K562 (cell line): Measurements from ENCODE around the gene CAPN3. TPM values are rescaled to one million over a fixed set of nuclear protein-coding genes. Genes with fewer than 3 reads are reported as not detected.

ENCODE experiments used
- ATAC-seq: fragments of 200-7000 bp; cut with Tn5 transposase; 3 replicates; pipeline ENCODE4 v1.9.1; 2020; ENCODE audit warnings: moderate library complexity
- BruUV-seq: library from RNA; stranded (reverse); fragments of 400-500 nt; replicated peaks from 2 replicates; lab custom pipeline; 2021; lab: Mats Ljungman, UMichigan
- CTCF ChIA-PET: fragments of 300-600 bp; formaldehyde crosslinking; extraction: SDS; loops from one replicate; lab custom pipeline; 2021; ENCODE audit warnings: low intra/inter-chr PET ratio; lab: Yijun Ruan, JAX
- POLR2A ChIA-PET: fragments of 300-600, 350-650 bp; sonication (Branson Sonifier 250); formaldehyde crosslinking; extraction: SDS; loops from one replicate; lab custom pipeline; 2021; ENCODE audit warnings: antibody characterized with exemption, inconsistent platforms; lab: Yijun Ruan, JAX
- DNase-seq, 4 experiments: peaks; one replicate each; pipeline versions ENCODE4 v3.0.0 to v3.0.0-alpha.2; 2011 to 2018; ENCODE audit warnings: low spot score in 3 of 4, mixed read lengths in 3 of 4; ENCODE audit errors: extremely low read depth in 1 of 4
- FAIRE-seq: peaks from 2 replicates; lab custom pipeline; 2011; peaks lifted over from hg19 to GRCh38; lab: Jason Lieb, UNC
- H2AFZ ChIP-seq: 2 replicates; pipeline ENCODE4 v1.6.0; 2011; ENCODE audit warnings: low read depth, low read length, control low read depth, inconsistent platforms
- H3K27ac ChIP-seq: fragments of 200-600 bp; 3 replicates; pipeline ENCODE4 v1.8.0; 2011; ENCODE audit warnings: low read depth, mild to moderate bottlenecking, control low read depth, inconsistent platforms, low read length, moderate library complexity, mixed read lengths; ENCODE audit errors: extremely low read depth
- H3K27me3 ChIP-seq, 2 experiments: fragments of 300-600 bp in 1 of 2; 2 replicates in 1 of 2; 3 replicates in 1 of 2; pipeline versions ENCODE4 v1.6.0 to v1.8.0; 2011; ENCODE audit warnings: inconsistent platforms in 2 of 2, low read length in 2 of 2, mild to moderate bottlenecking in 1 of 2, mixed read lengths in 1 of 2, moderate library complexity in 1 of 2; ENCODE audit not compliant: control insufficient read depth in 2 of 2, insufficient read depth in 2 of 2
- H3K36me3 ChIP-seq: fragments of 300-600 bp; 3 replicates; pipeline ENCODE4 v1.8.0; 2011; ENCODE audit warnings: mild to moderate bottlenecking, low read length, inconsistent platforms; ENCODE audit not compliant: control insufficient read depth, insufficient read depth
- H3K4me1 ChIP-seq, 2 experiments: fragments of 200-600 bp in 1 of 2; replicated peaks in 1 of 2; 2 replicates in 1 of 2; 3 replicates in 1 of 2; pipeline versions ENCODE4 v1.5.1 to v1.8.0; 2011; ENCODE audit warnings: inconsistent platforms in 2 of 2, low read length in 2 of 2, mild to moderate bottlenecking in 1 of 2, mixed read lengths in 1 of 2, moderate library complexity in 1 of 2; ENCODE audit not compliant: control insufficient read depth in 2 of 2, insufficient read depth in 2 of 2
- H3K4me2 ChIP-seq: 2 replicates; pipeline ENCODE4 v1.6.1; 2011; ENCODE audit warnings: low read length, control low read depth, inconsistent platforms, mixed read lengths; ENCODE audit not compliant: insufficient read depth
- H3K4me3 ChIP-seq: fragments of 200-600 bp; sonication (generic), shearing (Covaris generic); 2 replicates; pipeline ENCODE4 v1.5.1; 2016; ENCODE audit warnings: control low read depth, inconsistent platforms
- H3K79me2 ChIP-seq: fragments of 200-600 bp; 3 replicates; pipeline ENCODE4 v1.8.0; 2011; ENCODE audit warnings: low read length, inconsistent platforms; ENCODE audit not compliant: control insufficient read depth, insufficient read depth
- H3K9ac ChIP-seq, 2 experiments: 2 replicates each; pipeline versions ENCODE4 v1.6.0 to v1.6.1; 2011; ENCODE audit warnings: low read depth in 2 of 2, low read length in 2 of 2, control low read depth in 1 of 2, inconsistent platforms in 1 of 2, mild to moderate bottlenecking in 1 of 2, mixed read lengths in 1 of 2; ENCODE audit not compliant: insufficient read depth in 1 of 2
- H3K9me1 ChIP-seq: one replicate; pipeline ENCODE4 v1.6.0; 2011; ENCODE audit warnings: inconsistent platforms, mild to moderate bottlenecking, low read length, moderate library complexity; ENCODE audit not compliant: control insufficient read depth, insufficient read depth
- H3K9me3 ChIP-seq: replicated peaks from 2 replicates; pipeline ENCODE4 v1.5.1; 2011; ENCODE audit warnings: low read depth, low read length, inconsistent platforms; ENCODE audit not compliant: control insufficient read depth, insufficient read depth
- H4K20me1 ChIP-seq: replicated peaks from 2 replicates; pipeline ENCODE4 v1.6.1; 2011; ENCODE audit warnings: low read length, inconsistent platforms, mixed read lengths; ENCODE audit not compliant: control insufficient read depth, insufficient read depth
- ARNT ChIP-seq, 2 experiments: fragments of 450-650 bp; IDR thresholded peaks; 2 replicates each; pipeline ENCODE4 v1.6.1; 2016; ENCODE audit warnings: mild to moderate bottlenecking in 1 of 2
- ATF1 ChIP-seq, 2 experiments: fragments of 450-650 bp in 1 of 2; IDR thresholded peaks; 2 replicates each; pipeline ENCODE4 v1.6.1; 2016; ENCODE audit warnings: missing compliant biosample characterization in 1 of 2, missing genetic modification characterization in 1 of 2
- CREB3 ChIP-seq: fragments of 450-650 bp; conservative IDR thresholded peaks from 2 replicates; pipeline ENCODE4 v1.6.1; 2016; ENCODE audit warnings: missing genetic modification characterization, low read depth, mild to moderate bottlenecking, missing compliant biosample characterization, moderate library complexity
- FOXM1 ChIP-seq, 2 experiments: fragments of 450-650 bp in 1 of 2; sonication (generic) in 1 of 2; formaldehyde crosslinking in 1 of 2; IDR thresholded peaks; 2 replicates each; pipeline versions ENCODE4 v1.6.1 to v1.9.0; 2017 to 2022; ENCODE audit warnings: low read depth in 2 of 2, mild to moderate bottlenecking in 2 of 2, missing genetic modification reagents in 1 of 2, moderate library complexity in 1 of 2
- GATAD2A ChIP-seq: fragments of 450-650 bp; IDR thresholded peaks from 2 replicates; pipeline ENCODE4 v1.6.1; 2017
- NCOR1 ChIP-seq: fragments of 450-650 bp; IDR thresholded peaks from 2 replicates; pipeline ENCODE4 v1.6.1; 2016; ENCODE audit warnings: mild to moderate bottlenecking, moderate library complexity
- NFE2 ChIP-seq: IDR thresholded peaks from 2 replicates; pipeline ENCODE4 v1.6.1; 2014; ENCODE audit warnings: antibody characterized with exemption, low read depth
- NFIC ChIP-seq: fragments of 450-650 bp; IDR thresholded peaks from 2 replicates; pipeline ENCODE4 v1.6.1; 2017; ENCODE audit warnings: mild to moderate bottlenecking, inconsistent platforms
- NUFIP1 ChIP-seq: fragments of 450-650 bp; IDR thresholded peaks from 2 replicates; pipeline ENCODE4 v1.6.1; 2018; ENCODE audit not compliant: partially characterized antibody
- PHTF2 ChIP-seq: fragments of 250-450 bp; sonication (Bioruptor Pico); IDR thresholded peaks from 2 replicates; pipeline ENCODE4 v1.5.0; 2021; ENCODE audit warnings: mild to moderate bottlenecking
- RBM34 ChIP-seq: fragments of 200-400 bp; formaldehyde crosslinking; IDR thresholded peaks from 2 replicates; pipeline ENCODE4 v1.6.1; 2018; ENCODE audit warnings: low read length, borderline replicate concordance; ENCODE audit not compliant: insufficient read depth
- SMAD2 ChIP-seq: fragments of 150-350 bp; IDR thresholded peaks from 2 replicates; pipeline ENCODE4 v1.6.1; 2014; ENCODE audit warnings: low read depth, mild to moderate bottlenecking, low read length
- USF1 ChIP-seq: sonication (generic); formaldehyde crosslinking; IDR thresholded peaks from 2 replicates; pipeline ENCODE4 v1.9.0; 2022; ENCODE audit warnings: mild to moderate bottlenecking, missing genetic modification reagents
- USF2 ChIP-seq: sonication (generic); formaldehyde crosslinking; IDR thresholded peaks from 2 replicates; pipeline ENCODE4 v1.5.0; 2020; ENCODE audit warnings: missing genetic modification reagents
- ZBTB1 ChIP-seq: sonication (generic); formaldehyde crosslinking; IDR thresholded peaks from 2 replicates; pipeline ENCODE4 v1.8.1; 2023; ENCODE audit warnings: missing genetic modification reagents, low read depth, mild to moderate bottlenecking, borderline replicate concordance
- ZBTB17 ChIP-seq: fragments of 450-650 bp; formaldehyde crosslinking; IDR thresholded peaks from 2 replicates; pipeline ENCODE4 v1.4.0; 2020; ENCODE audit warnings: mild to moderate bottlenecking
- ZFP1 ChIP-seq: fragments of 450-650 bp; formaldehyde crosslinking; IDR thresholded peaks from 2 replicates; pipeline ENCODE4 v1.4.0; 2020; ENCODE audit warnings: mild to moderate bottlenecking, mixed read lengths
- ZNF512 ChIP-seq: IDR thresholded peaks from 2 replicates; pipeline ENCODE4 v1.6.1; 2016; ENCODE audit warnings: missing genetic modification characterization, missing compliant biosample characterization
- WGBS: fragments of 100-300 bp; shearing (Covaris generic); methylation state at CpG from one replicate; pipeline ENCODE4 v1.1.6; 2016; ENCODE audit warnings: low coverage, mixed read lengths; ENCODE audit not compliant: insufficient coverage; ENCODE audit errors: missing lambda C conversion rate; 5-methylcytosine and 5-hydroxymethylcytosine counted together
- in situ Hi-C: fragments of 300-500 bp; cut with MboI; formaldehyde crosslinking; loops from 4 replicates; pipeline ENCODE4 v1.15.0; 2018; ENCODE audit warnings: inconsistent platforms, mixed read lengths
- intact Hi-C: fragments of 100-400 bp; cut with micrococcal nuclease; formaldehyde crosslinking; loops from 2 replicates; pipeline ENCODE4 v1.14.2; 2022
- polyA plus RNA-seq, 8 experiments: library from polyadenylated mRNA; depleted of rRNA in 4 of 8; stranded (reverse) in 5 of 8; unstranded in 3 of 8; fragments of >200 nt; fragmentation: Nextera tagmentation in 2 of 8; fragmentation: Illumina TruSeq in 1 of 8; extraction: Ambion mirVana in 2 of 8; extraction: Trizol in 1 of 8; gene quantifications; 2 replicates each; pipeline versions ENCODE4 v1.2.1 to v1.2.3, GENCODE V29; 2011 to 2014; ENCODE audit warnings: inconsistent platforms in 1 of 8, missing spikeins in 1 of 8
- total RNA-seq, 7 experiments: library from RNA; depleted of rRNA in 6 of 7; stranded (reverse); fragments of >200 nt in 6 of 7; fragmentation: Illumina TruSeq in 2 of 7; extraction: Trizol in 2 of 7; gene quantifications; 2 replicates each; pipeline versions ENCODE4 v1.2.1 to v1.2.3, GENCODE V29; 2011 to 2021; ENCODE audit warnings: low replicate concordance in 1 of 7

The CAPN3 gene
- total and polyA plus RNA-seq, 9 of the 15 experiments (the other 6 are each of a cell fraction or from before 2014, with no cell fraction given) = 0.03 to 0.34 (median 0.20) TPM; not detected in 2

- peaks cover 0 to 6% of the 10 kb centered on the region in 2 experiments; a peak in 1 of 5 replicates for H3K27me3 ChIP-seq
- H3K4me3 ChIP-seq = no peak overlapping the region
- ChIA-PET CTCF (no interaction called here), POLR2A (interaction anchor here (0.5 to 0.8 kb wide), 4 partner anchors 16 to 284 kb away, joined by 3 to 4 read pairs (median 3); no protein-coding TSS in a partner anchor)
- no peaks in the 10 kb centered on the region for H4K20me1 ChIP-seq
- DNase-seq = no peak
- no peak overlapping the region; a peak in 1 of 4 replicates for H3K9ac ChIP-seq
- H3K27ac ChIP-seq = no peak overlapping the region
- peak overlapping the region; percentile 5; the same call in 1 of the 2 replicates for H3K4me2 ChIP-seq
- H3K9me1 ChIP-seq = no peaks in the 10 kb centered on the region
- H3K79me2 ChIP-seq = no peaks in the 10 kb centered on the region
- intact Hi-C loops = no loop called here
- no peaks in the 10 kb centered on the region for H3K36me3 ChIP-seq
- no peaks in the 10 kb centered on the region for H3K9me3 ChIP-seq
- peak; percentile 36 for ATAC-seq
- 33% methylated on average over 12 of the region's 12 CpGs for WGBS
- no peak for FAIRE-seq
- in situ Hi-C loops = no loop called here
- H3K4me1 ChIP-seq = peaks cover 0 to 6% of the 10 kb centered on the region in 2 experiments; a peak in 2 of 5 replicates
- BruUV-seq = no TSS peak
- H2AFZ ChIP-seq = peak overlapping the region; percentile 59
- TF ChIP-seq GATAD2A = no peak
- no peak for TF ChIP-seq ZBTB1 (CRISPR knock-in tag)
- TF ChIP-seq NUFIP1 = no peak
- no peak for TF ChIP-seq ZFP1 (CRISPR knock-in tag)
- no peak for TF ChIP-seq RBM34
- 0 out of 2 replicates have a peak, but pooled peaks have one; percentile 19 for TF ChIP-seq USF1 (CRISPR knock-in tag)
- no peak for TF ChIP-seq ZBTB17 (CRISPR knock-in tag)
- TF ChIP-seq NCOR1 = no peak
- TF ChIP-seq FOXM1 (IDR thresholded peaks at IDR 0.05; ENCODE audit: low read depth) = no peak
- no peak for TF ChIP-seq FOXM1 (CRISPR knock-in tag; IDR thresholded peaks at IDR 0.05; ENCODE audit: low read depth)
- no peak for TF ChIP-seq SMAD2
- no peak for TF ChIP-seq NFE2
- TF ChIP-seq CREB3 (tag) = no peak
- no peak for TF ChIP-seq USF2
- TF ChIP-seq NFIC = no peak
- TF ChIP-seq ATF1 (CRISPR knock-in tag; IDR thresholded peaks at IDR 0.05) = no peak
- 0 out of 2 replicates have a peak, but pooled peaks have one; percentile 26 for TF ChIP-seq ATF1 (tag; IDR thresholded peaks at IDR 0.05)
- no peak for TF ChIP-seq PHTF2 (CRISPR knock-in tag)
- TF ChIP-seq ARNT (IDR thresholded peaks at IDR 0.05) = no peak
- no peak for TF ChIP-seq ZNF512
Observed at GRCh38 chr15:42404461-42405235, 45.3 kb downstream of the CAPN3 start.
